B cell (primary cell): ENCODE measurements around the gene OXCT1.

Experiments
- EZH2 ChIP-seq: IDR thresholded peaks from 2 replicates; pipeline ENCODE4 v1.6.1; 2012; ENCODE audit warnings: borderline replicate concordance, low read depth, mild to moderate bottlenecking, moderate library complexity, low read length; ENCODE audit not compliant: insufficient read depth, poor library complexity, severe bottlenecking
- TF ChIP-seq, protein P1 (sequence below): fragments of 200-600 bp; IDR thresholded peaks from one replicate; pipeline ENCODE4 v1.8.0; 2022; ENCODE audit warnings: antibody characterized with exemption, mild to moderate bottlenecking

DNA sequence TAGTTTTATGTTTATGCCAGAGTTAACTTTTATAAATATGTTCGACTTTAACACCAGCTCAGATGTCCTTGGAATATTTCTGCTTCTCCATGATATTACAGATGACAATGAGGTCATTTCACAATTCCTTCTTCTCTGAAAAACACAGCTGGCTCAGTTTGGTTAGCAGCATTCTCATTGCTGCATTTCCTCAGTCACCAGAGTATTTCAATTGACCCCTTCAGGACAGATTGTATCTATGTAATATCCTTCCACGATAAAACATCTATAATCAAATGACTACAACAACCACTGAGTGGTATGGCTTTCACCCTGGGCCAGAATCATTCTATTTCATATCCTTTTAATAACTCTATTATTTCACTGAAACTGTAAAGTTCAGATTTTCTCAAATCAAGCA, 148.7 kb downstream of the OXCT1 start:
- TF ChIP-seq, protein P1, sequence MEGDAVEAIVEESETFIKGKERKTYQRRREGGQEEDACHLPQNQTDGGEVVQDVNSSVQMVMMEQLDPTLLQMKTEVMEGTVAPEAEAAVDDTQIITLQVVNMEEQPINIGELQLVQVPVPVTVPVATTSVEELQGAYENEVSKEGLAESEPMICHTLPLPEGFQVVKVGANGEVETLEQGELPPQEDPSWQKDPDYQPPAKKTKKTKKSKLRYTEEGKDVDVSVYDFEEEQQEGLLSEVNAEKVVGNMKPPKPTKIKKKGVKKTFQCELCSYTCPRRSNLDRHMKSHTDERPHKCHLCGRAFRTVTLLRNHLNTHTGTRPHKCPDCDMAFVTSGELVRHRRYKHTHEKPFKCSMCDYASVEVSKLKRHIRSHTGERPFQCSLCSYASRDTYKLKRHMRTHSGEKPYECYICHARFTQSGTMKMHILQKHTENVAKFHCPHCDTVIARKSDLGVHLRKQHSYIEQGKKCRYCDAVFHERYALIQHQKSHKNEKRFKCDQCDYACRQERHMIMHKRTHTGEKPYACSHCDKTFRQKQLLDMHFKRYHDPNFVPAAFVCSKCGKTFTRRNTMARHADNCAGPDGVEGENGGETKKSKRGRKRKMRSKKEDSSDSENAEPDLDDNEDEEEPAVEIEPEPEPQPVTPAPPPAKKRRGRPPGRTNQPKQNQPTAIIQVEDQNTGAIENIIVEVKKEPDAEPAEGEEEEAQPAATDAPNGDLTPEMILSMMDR, result no peak
- no peak for TF ChIP-seq EZH2
